ENCODE data around the gene C15orf40.
A peak's percentile ranks its signal among the peaks of the same experiment; 100 is the strongest.

C15orf40 gene

DNA sequence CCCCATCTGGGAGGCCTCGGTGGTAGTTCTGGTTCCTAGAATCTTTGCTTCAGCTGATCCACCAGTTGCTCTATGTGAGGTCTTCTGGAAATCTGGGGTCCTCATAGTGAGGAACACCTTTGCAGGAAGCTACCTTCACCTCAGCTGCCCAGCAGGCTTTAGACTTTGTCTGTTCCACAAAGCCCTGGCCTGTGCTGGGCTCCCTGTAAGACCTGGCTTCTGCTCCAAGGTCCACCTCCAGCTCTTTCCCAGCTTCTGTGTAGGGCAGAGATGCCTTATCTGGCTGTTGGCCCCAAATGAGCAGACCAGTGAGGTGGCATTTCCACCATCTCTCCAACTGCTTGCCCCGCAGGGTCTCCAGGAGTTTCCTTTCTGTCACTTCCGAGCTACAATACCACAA is 50.7 kb downstream of the C15orf40 start:
- no peak overlapping the region for H3K4me3 ChIP-seq (ENCODE audit: low read depth, low read length)
- TF ChIP-seq, protein P1, sequence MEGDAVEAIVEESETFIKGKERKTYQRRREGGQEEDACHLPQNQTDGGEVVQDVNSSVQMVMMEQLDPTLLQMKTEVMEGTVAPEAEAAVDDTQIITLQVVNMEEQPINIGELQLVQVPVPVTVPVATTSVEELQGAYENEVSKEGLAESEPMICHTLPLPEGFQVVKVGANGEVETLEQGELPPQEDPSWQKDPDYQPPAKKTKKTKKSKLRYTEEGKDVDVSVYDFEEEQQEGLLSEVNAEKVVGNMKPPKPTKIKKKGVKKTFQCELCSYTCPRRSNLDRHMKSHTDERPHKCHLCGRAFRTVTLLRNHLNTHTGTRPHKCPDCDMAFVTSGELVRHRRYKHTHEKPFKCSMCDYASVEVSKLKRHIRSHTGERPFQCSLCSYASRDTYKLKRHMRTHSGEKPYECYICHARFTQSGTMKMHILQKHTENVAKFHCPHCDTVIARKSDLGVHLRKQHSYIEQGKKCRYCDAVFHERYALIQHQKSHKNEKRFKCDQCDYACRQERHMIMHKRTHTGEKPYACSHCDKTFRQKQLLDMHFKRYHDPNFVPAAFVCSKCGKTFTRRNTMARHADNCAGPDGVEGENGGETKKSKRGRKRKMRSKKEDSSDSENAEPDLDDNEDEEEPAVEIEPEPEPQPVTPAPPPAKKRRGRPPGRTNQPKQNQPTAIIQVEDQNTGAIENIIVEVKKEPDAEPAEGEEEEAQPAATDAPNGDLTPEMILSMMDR (IDR thresholded peaks at IDR 0.05; ENCODE audit: low read depth, low read length, missing control alignments) = no peak

GRCh38 chr15:82959423-82959822 is 52.0 kb downstream of the C15orf40 start:
- TF ChIP-seq, protein P1 (IDR thresholded peaks at IDR 0.05; ENCODE audit: low read depth, low read length, missing control alignments) = no peak
- H3K4me3 ChIP-seq (ENCODE audit: low read depth, low read length) = no peak overlapping the region
- no peak for DNase-seq (ENCODE audit: low read depth)

More for the DNA sequence above, 50.7 kb downstream of the C15orf40 start:
- no peak for DNase-seq (ENCODE audit: low read depth)

DNA sequence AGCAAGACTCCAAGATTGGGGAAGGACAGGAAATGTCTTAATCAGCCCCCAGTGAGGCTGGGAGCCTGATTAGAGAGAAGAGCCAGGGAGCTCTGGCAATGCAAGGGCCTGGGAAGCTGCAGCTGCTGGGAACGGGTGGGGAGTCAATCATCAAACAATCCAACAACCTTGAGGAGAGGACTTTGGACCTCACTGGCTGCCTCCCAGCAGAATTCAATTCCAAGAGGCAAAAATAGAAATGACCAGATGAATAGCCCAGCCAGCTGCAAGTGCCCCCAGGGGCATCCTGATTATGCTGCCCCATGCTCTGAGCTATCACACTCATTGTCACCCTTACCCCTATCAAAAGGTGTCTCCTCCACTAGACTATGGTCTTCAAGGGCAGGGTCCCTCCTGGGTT is 52.8 kb downstream of the C15orf40 start:
- TF ChIP-seq, protein P1 (IDR thresholded peaks at IDR 0.05; ENCODE audit: low read depth, low read length, missing control alignments) = no peak
- H3K4me3 ChIP-seq (ENCODE audit: low read depth, low read length) = no peak overlapping the region
- no peak for DNase-seq (ENCODE audit: low read depth)

GRCh38 chr15:82952158-82953081 is 59.0 kb downstream of the C15orf40 start, which contains the start of gene HOMER2:
HOMER2 (minus strand) TSS chr15:82952720; CDS start chr15:82952535, 185 bp downstream.
- DNase-seq (ENCODE audit: low read depth) = no peak
- H3K4me3 ChIP-seq (ENCODE audit: low read depth, low read length) = peak within 1 kb of the TSS; percentile 36
- TF ChIP-seq, protein P1 (IDR thresholded peaks at IDR 0.05; ENCODE audit: low read depth, low read length, missing control alignments) = no peak

DNA sequence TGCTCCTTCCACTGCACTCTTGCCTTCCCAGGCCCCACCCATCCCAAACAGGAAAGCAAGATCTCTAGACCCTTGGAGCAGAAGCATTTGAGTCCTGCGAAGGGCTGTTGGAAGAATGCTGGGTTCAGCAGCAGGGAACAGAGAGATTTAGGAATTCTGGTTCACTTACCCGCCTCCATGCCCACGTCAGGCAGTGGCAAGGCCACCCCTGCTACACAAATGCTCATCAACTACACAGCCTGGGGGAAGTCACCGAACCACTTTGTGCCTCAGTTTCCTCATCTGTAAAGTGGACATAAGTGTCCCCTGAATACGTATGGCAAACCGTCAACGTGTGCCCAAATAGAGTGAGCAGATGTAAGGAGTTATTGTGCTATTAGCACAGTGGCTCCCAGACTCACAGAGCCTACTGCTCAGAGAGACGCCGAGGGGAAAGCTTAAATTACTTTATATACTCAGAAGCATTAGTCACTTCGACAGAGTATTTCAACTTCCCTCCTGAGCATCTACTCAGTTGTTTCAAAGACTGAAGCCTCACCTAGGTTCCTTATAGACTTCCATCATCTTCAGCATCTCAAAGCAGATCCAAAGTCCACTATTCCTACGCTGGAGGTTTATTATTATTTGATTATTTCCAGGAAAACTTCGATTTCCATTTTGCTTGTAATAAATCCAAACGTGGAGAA is 59.8 kb downstream of the C15orf40 start:
- no peak for DNase-seq (ENCODE audit: low read depth)
- no peak overlapping the region; the same call in 1 of the 2 replicates for H3K4me3 ChIP-seq (ENCODE audit: low read depth, low read length)
- TF ChIP-seq, protein P1 (IDR thresholded peaks at IDR 0.05; ENCODE audit: low read depth, low read length, missing control alignments) = no peak

GRCh38 chr15:82950746-82951370 is 60.6 kb downstream of the C15orf40 start:
- DNase-seq (ENCODE audit: low read depth) = peak; percentile 22
- H3K4me3 ChIP-seq (ENCODE audit: low read depth, low read length) = no peak overlapping the region
- TF ChIP-seq, protein P1 (IDR thresholded peaks at IDR 0.05; ENCODE audit: low read depth, low read length, missing control alignments) = no peak
